Bone marrow (tissue), 2 donors: ENCODE results near the gene CROT.

ENCODE experiments used
- DNase-seq, 2 donors: peaks; one replicate each; lab custom pipeline; 2025; lab: John Stamatoyannopoulos, UW

The CROT gene

GRCh38 chr7:87342231-87342630, 3.2 kb upstream of the CROT start:
- no peak for DNase-seq

DNA sequence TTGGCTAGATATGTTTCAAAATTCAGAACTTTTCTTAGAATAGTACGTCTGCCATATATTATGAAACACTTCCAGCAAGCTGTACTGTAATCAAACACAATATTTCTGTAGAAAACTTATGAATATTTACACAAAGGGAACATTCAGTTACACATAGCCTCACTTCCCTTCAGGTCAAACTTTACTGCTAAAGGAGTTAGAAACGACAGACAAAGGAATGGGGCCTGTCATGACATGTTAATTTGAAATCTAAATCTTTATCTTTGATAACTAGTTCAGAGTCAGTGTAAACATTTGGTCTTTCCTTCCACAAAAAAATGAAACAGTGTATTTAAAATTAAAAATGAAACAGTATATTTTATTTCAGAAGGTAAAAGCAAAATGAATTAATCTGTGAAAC, 1.0 kb upstream of the CROT start:
- DNase-seq: no peak

DNA sequence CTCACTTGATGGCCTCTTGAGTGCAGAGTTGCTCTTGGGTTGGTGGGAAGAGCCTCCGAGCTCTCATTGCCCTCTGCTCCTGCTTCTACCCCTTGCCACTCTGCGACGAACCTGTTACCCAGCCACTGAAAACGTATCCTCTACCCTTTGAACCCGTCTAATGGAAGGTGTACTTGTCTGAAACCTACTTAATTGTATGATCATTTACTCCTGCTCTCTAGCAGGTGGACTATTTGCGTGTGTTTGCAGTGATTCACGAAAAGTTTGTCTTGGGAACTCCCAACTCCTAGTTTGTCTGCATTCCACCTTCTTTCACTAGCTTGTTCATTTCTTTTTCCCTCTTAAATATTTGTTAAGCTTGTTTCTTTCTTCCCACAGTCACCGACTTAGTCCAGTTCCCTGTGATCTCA, 503 bp downstream of the CROT start:
- no peak for DNase-seq

GRCh38 chr7:87347207-87347606, 1.7 kb downstream of the CROT start:
- DNase-seq: no peak

DNA sequence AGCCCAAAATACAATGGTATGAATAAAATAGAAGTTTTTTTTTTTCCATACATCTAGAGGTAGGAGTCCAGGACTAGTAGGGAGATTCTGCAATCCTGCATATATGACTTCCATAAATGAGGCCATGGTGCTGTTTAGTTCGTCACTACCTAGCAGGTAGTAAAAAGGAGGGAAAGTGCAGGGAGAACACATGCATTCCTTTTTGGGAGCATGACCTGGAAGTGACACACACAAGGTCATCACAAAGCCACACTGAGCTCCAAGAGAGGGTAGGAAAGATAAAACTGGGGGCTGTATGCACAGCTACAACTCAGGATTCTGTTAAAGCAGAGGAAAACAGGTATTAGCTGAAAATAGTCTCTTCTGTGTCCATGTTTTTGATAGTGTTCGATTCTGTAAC, 2.2 kb downstream of the CROT start:
- no peak for DNase-seq

DNA sequence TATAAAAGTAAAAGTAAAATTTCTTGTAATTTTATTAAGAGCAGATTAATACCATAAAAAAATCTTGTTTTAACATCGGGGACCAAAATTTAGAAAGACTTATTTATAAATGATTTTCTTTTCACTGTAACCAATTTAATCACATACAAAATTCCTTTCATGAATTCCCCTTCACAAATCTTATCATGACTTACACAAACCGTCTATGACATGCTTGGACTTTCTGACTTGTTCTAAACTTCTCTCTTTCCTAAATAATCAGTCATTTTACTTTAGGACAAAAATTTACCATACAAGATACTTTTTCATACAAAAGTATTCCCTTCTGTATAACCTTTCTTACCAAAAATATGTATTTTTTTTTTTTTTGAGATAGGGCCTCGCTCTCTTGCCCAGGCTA, 9.3 kb downstream of the CROT start:
- DNase-seq: no peak

DNA sequence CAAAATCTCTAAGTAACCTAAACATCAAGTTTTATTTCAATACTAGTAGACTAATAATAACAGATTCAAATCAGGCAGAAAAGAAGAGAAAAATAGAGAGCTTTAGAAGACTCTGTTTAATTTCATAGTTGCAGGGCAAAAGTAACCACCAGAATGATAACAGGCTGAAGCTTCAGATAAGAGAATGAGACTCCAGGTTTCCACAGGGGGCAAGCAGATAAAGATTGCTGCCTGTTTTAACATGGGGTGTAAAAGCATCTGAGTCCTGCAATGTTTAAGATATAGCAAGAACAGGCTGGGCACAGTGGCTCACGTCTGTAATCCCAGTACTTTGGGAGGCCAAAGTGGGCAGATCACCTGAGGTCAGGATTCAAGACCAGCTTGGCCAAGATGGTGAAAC, 11.0 kb downstream of the CROT start:
- DNase-seq: no peak

GRCh38 chr7:87359366-87359765, 13.9 kb downstream of the CROT start:
- DNase-seq: no peak

DNA sequence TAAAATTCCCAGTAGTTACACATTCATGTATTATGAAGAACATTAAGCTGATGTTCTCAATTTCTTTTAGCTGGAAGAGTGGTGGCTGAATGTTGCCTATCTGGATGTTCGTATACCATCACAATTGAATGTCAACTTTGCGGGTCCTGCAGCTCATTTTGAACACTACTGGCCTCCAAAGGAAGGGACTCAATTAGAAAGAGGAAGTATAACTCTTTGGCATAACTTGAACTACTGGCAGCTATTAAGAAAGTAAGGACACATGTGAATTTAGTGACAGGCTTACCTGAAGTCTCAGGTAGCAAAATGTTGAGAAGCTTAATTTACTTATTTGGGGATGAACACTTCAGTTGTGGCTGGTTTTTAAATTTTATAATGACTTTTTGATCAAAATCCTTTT, 15.9 kb downstream of the CROT start:
- no peak for DNase-seq

DNA sequence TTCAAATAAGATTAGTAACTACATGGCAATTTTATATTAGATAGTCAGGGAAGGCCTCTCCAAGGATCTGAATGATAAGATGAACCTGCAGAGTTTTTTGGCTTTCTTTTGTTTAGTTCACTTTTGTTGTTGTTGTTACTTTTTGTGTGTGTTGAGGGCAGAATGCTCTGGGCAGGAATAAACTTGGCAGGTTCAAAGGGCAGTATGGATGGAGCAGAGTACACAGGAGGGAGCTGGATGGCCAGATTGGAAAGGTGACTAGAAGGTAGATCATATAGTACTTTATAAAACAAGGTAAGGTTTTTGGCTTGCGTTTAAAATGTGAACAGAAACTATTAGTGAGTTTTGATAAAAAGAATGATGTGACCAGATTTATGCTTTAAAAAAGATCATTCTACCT, 17.9 kb downstream of the CROT start:
- DNase-seq: no peak

- no peak for DNase-seq
Observed at GRCh38 chr7:87364246-87364645, 18.8 kb downstream of the CROT start.

GRCh38 chr7:87369216-87369615, 23.8 kb downstream of the CROT start:
- DNase-seq: no peak

DNA sequence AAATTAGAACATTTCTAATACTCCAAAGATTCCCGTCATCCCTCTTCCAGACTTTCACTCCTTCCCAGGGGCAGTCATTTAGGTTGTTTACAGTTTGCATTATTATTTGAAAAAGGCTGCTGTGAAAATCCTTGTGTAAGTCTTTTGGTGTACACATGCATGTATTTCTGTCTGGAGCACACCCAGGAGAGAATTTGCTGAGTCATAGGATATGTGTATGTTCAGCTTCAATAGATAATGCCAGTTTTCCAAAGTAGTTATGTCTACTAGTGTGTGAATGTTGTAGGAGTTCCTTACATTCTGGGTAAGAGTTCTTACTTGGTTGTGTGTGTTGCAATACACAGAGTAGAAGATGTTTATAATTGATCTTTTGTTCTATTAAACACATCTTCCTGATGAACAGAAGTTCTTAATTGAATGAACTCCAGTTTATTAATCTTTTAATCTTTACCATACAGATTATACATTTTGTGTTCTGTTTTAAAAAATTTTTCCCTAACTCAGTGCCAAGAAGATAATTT, 25.3 kb downstream of the CROT start:
- no peak for DNase-seq

DNA sequence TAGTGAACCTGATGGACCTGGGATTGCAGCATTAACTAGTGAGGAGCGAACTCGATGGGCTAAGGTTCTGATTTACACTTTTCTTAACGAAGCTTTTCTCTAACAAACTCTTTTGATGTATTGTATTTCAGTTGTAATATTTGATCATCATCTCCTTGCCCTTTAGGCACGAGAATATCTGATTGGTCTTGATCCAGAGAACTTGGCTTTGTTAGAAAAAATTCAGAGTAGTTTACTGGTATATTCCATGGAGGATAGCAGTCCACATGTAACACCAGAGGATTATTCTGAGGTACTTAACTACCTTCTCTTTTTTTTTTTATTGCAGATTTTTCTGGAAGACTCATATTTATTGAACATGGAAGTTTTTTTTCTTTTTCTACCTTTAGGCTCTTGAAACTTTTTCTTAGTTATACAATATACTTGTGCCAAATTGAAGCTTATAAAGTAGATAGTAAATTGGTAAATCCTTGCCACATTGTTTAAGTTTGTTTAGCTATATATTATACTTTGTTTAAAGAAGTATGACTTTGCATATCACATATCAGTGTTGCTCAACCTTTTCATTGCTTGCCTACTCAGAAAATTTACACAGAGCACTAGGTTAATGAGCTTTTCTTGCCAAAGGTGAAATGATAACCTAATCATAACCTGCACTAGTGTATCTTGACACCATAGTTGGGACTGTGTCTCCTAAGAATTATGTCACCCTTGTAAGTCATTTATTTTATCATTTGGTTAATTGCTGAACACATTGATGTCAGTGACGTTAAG, 30.4 kb downstream of the CROT start:
- no peak for DNase-seq

GRCh38 chr7:87380905-87381304, 35.4 kb downstream of the CROT start:
- no peak for DNase-seq

GRCh38 chr7:87391020-87391701, 45.7 kb downstream of the CROT start:
- no peak for DNase-seq

DNA sequence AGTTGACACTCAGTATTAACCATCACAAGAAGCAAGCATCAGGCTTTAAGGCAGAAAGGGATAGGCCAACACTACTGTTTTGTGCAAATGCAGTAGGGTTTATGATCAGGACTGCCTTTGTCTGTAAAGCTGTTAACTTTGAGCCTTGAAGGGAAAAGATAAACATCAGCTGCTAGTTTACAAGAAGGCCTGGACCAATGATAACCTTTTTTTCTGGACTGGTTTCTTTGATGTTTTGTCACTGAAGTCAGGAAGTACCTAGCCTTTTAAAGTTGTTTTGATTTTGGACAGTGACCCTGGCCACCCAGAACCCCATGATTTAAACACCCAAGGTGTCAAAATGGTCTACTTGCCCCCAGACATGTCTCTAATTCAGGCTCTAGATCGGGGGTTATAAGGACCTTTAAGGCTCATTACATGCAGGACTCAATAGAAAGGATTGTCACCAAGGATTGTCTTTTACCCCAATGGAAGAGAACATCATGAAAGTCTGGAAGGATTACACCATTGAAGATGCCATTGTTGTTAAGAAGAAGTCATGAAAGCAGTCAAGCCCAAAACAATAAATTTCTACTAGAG, 50.1 kb downstream of the CROT start:
- DNase-seq: no peak

DNA sequence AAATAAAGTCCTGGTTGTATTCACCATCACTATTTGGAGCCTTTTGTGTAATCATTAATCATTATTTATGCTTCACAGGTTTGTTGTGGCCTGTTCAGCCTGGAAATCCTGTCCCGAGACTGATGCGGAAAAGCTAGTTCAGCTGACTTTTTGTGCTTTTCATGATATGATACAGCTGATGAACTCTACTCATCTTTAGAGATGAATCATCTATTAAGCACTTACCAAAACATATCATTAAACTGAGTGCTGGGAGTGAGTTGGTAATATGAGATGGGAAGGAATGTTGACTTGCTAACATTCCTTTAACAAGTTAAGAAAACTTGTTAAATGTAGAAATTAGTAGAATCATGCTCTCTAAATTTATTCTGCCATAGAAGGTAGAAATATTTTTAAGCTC, 53.0 kb downstream of the CROT start:
- DNase-seq: no peak

GRCh38 chr7:87404674-87405073, 59.2 kb downstream of the CROT start:
- DNase-seq: no peak

DNA sequence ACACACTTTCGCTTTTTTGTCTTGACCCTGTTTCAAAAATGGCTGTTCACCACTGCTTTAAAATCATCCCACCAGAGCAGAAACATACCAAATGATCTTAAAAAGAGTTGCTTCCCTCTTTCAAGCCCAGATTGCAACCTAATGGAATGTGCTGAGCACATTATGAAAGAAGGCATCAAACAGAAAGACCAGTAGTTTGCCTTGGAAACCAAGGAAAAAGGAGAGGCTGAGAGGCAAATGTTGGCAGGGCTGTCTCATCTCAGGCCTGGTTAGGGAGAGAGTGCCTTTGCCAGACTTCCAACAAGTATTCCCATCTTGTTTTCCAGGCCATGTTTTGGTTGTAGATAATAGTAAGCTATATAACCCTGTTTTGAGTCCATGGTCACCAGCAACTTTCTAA, 65.7 kb downstream of the CROT start:
- DNase-seq: no peak

DNA sequence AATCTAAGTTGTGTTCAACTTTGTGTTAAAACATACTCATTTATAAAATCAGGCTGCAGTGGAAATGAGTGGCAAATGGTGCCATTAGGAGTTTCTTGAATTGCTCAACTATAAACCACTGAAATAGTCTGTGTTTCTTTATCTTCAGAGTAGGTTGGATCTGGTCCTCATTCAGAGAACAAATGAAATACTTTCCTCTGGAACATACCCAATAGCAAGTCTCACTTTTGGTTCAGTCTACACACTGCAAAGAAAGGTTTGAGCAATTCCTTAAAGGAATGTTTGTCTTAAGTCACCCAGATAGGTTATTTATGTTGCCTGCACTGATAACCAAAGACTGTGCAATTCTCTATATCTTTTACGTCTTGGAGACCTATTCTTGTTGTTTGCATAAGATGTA, 67.6 kb downstream of the CROT start:
- DNase-seq: no peak

- DNase-seq: no peak
Observed at GRCh38 chr7:87413951-87414793, 68.7 kb downstream of the CROT start.
